OCI-LY3 (cell line): ENCODE results near the gene TMCO1.
"Not testable (repeated sequence)": the region's sequence is repeated elsewhere in the genome, so short reads cannot be mapped to it uniquely, and the experiment has no call there.

Experiments
- H2AFZ ChIP-seq: fragments of 200-600, 300-600 bp; shearing (Covaris generic); 2 replicates; pipeline ENCODE4 v1.6.0; 2014; ENCODE audit warnings: antibody characterized with exemption, low read depth, low read length
- H3K27ac ChIP-seq: fragments of 200-600, 300-600 bp; sonication (generic); 2 replicates; pipeline ENCODE4 v1.5.1; 2014; ENCODE audit warnings: mild to moderate bottlenecking, low read length, moderate library complexity, mixed read lengths
- H3K27me3 ChIP-seq: fragments of 200-600, 300-600 bp; sonication (generic); 2 replicates; pipeline ENCODE4 v1.6.1; 2014; ENCODE audit warnings: low read depth, low read length, mixed read lengths
- H3K36me3 ChIP-seq: fragments of 200-600, 300-600 bp; sonication (generic); replicated peaks from 2 replicates; pipeline ENCODE3; 2014; ENCODE audit warnings: low read depth, low read length, mixed read lengths
- H3K4me1 ChIP-seq: fragments of 300-600, 200-600 bp; sonication (generic); 2 replicates; pipeline ENCODE4 v1.6.1; 2014; ENCODE audit warnings: low read length, mixed read lengths
- H3K4me2 ChIP-seq: fragments of 200-600, 300-600 bp; sonication (generic); 2 replicates; pipeline ENCODE4 v1.6.1; 2014; ENCODE audit warnings: low read length, mixed read lengths
- H3K4me3 ChIP-seq: fragments of 300-600, 200-600 bp; sonication (generic); 2 replicates; pipeline ENCODE4 v1.5.1; 2014; ENCODE audit warnings: antibody characterized with exemption, mild to moderate bottlenecking, low read length, moderate library complexity
- H3K79me2 ChIP-seq: fragments of 300-600, 200-600 bp; shearing (Covaris generic); 2 replicates; pipeline ENCODE4 v1.6.1; 2014; ENCODE audit warnings: mild to moderate bottlenecking, low read length, mixed read lengths
- H3K9ac ChIP-seq: fragments of 300-600, 200-600 bp; shearing (Covaris generic); 2 replicates; pipeline ENCODE4 v1.6.0; 2014; ENCODE audit warnings: mild to moderate bottlenecking, low read length, moderate library complexity
- H3K9me3 ChIP-seq: fragments of 200-600, 300-600 bp; shearing (Covaris generic); 2 replicates; pipeline ENCODE4 v1.6.1; 2014; ENCODE audit warnings: low read length, mixed read lengths; ENCODE audit not compliant: insufficient read depth
- H4K20me1 ChIP-seq: fragments of 200-600, 300-600 bp; sonication (generic); 2 replicates; pipeline ENCODE4 v1.6.1; 2016; ENCODE audit warnings: low read length, mixed read lengths; ENCODE audit not compliant: insufficient read depth
- EZH2phosphoT487 ChIP-seq: fragments of 200-600 bp; shearing (Covaris generic); IDR thresholded peaks from 2 replicates; pipeline ENCODE4 v1.6.1; 2018; ENCODE audit warnings: antibody characterized with exemption, mixed run types, low read depth
- TF ChIP-seq, protein P1 (sequence below): fragments of 200-600, 300-600 bp; sonication (generic); IDR thresholded peaks from 2 replicates; pipeline ENCODE4 v1.5.1; 2014; ENCODE audit warnings: antibody characterized with exemption, low read length, low read depth

TMCO1 gene

DNA sequence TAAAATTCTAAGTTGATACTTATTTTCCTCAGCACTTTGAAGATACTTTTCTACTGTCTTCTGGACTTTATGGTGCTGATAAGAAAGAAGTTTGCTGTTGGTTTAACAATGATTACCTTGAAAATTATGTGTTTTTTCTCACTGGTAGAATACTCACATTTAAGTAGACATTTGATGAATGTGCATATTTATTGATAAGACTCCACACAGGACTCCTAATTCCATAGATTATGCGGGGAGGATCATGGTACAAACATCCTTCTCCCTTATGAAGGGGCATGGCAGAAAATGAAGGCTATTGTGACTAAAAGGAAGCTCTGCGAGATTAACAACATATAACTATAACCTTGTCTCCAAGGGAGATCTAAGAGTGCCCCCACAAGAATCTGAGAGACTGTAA is 41.8 kb downstream of the TMCO1 start:
- Histone ChIP-seq H3K27ac (no peak overlapping the region), H3K4me2 (no peak overlapping the region), H3K4me1 (no peaks in the 10 kb centered on the region), H3K27me3 (no peaks in the 10 kb centered on the region), H3K9me3 (no peaks in the 10 kb centered on the region), H4K20me1 (no peaks in the 10 kb centered on the region), H3K36me3 (peaks cover 8% of the 10 kb centered on the region), H3K9ac (no peak overlapping the region), H3K4me3 (no peak overlapping the region), H3K79me2 (no peaks in the 10 kb centered on the region), H2AFZ (no peak overlapping the region)
- no peak for TF ChIP-seq EZH2phosphoT487
- TF ChIP-seq, protein P1, sequence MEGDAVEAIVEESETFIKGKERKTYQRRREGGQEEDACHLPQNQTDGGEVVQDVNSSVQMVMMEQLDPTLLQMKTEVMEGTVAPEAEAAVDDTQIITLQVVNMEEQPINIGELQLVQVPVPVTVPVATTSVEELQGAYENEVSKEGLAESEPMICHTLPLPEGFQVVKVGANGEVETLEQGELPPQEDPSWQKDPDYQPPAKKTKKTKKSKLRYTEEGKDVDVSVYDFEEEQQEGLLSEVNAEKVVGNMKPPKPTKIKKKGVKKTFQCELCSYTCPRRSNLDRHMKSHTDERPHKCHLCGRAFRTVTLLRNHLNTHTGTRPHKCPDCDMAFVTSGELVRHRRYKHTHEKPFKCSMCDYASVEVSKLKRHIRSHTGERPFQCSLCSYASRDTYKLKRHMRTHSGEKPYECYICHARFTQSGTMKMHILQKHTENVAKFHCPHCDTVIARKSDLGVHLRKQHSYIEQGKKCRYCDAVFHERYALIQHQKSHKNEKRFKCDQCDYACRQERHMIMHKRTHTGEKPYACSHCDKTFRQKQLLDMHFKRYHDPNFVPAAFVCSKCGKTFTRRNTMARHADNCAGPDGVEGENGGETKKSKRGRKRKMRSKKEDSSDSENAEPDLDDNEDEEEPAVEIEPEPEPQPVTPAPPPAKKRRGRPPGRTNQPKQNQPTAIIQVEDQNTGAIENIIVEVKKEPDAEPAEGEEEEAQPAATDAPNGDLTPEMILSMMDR, result no peak

DNA sequence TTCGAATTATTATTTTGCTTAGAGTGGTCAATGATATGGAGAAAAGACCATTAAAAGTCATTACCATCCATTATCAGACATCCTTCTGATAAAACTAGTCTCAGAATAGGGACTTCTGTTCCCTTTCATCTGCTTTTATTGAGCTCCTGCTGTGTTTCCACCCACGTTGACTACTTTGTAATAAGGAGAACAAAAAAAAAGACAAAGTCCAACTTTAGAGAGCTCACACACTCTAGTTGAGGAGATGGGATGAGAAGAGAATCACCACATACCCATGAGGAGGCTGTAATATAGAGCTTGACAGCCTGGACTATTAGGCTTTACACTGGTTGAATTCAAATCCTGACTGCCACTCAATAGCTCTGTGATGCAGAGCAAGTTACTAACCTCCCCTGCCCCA is 42.5 kb downstream of the TMCO1 start:
- Histone ChIP-seq H3K27ac (no peak overlapping the region), H3K79me2 (no peaks in the 10 kb centered on the region), H3K9ac (no peak overlapping the region), H3K4me3 (no peak overlapping the region), H2AFZ (no peak overlapping the region), H3K36me3 (peaks cover 5% of the 10 kb centered on the region), H3K27me3 (no peaks in the 10 kb centered on the region), H3K4me1 (no peaks in the 10 kb centered on the region), H3K4me2 (no peak overlapping the region), H3K9me3 (no peaks in the 10 kb centered on the region), H4K20me1 (no peaks in the 10 kb centered on the region)
- no peak for TF ChIP-seq EZH2phosphoT487
- TF ChIP-seq, protein P1, result no peak

DNA sequence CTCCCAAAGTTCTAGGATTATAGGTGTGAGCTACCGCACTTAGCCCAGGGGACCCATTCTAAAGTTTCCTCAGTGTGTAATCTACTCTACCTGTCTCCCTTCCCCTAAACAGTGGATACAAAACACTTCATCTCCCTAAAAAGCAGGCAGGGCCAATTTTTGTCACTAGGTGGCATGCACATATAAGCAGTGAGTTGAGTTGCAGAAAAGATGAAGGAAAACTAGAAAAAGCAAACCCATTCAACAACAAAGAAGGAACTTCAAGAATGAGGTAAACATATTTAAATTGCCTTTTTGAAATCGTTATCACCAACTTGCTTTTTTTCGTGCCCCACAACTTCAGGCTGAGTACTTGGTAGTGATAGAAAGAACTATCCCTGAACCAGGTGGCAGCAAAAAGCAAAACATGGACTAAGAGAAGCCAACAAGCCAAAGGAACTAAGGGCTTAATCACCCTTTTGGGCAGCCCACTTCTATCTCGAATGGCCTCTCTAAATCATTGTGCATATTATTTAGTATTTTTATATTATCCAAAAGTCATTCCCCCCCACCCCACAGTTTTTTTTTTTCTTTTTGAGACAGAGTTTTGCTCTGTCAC is 50.7 kb downstream of the TMCO1 start:
- Histone ChIP-seq H2AFZ (no peak overlapping the region), H3K27ac (no peak overlapping the region), H3K36me3 (no peaks in the 10 kb centered on the region), H3K27me3 (no peaks in the 10 kb centered on the region), H4K20me1 (no peaks in the 10 kb centered on the region), H3K4me2 (no peak overlapping the region), H3K9me3 (no peaks in the 10 kb centered on the region), H3K9ac (no peak overlapping the region), H3K79me2 (no peaks in the 10 kb centered on the region), H3K4me3 (no peak overlapping the region), H3K4me1 (no peaks in the 10 kb centered on the region)
- TF ChIP-seq, protein P1, result peak; percentile 97
- no peak for TF ChIP-seq EZH2phosphoT487

DNA sequence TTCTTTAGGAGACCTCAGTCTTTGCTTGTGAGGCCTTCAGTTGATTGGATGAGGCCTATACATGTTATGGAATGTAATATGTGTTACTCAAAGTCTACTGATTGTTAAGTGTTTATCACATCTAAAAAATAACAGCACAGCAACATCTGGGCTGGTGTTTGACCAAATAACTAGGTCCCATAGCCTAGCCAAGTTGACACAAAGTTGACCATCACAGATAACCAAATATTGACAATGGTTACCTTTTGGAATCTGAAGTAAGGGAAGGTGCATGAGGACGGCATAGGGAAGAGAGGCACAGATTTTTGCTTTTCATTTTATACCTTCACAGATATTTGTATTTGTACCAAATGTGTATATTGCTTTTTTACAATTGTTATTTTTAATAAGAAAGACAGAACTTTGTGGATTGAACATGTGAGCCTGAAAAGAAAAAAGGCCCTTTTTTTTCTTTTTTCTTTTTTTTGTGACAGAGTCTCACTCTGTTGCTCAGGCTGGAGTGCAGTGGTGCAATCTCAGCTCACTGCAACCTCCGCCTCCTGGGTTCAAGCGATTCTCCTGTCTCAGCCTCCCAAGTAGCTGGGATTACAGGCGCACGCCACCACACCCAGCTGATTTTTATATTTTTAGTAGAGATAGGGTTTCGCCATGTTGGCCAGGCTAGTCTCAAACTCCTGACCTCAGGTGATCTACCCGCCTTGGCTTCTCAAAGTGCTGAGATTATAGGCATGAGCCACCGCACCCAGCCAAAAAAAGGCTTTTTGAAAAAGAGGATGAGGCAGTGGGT is 52.2 kb downstream of the TMCO1 start:
- not testable (repeated sequence) for H3K9ac ChIP-seq, H3K4me3 ChIP-seq, H3K4me1 ChIP-seq, H3K27ac ChIP-seq, H3K79me2 ChIP-seq, H3K4me2 ChIP-seq, H3K27me3 ChIP-seq, H2AFZ ChIP-seq, H3K9me3 ChIP-seq, H3K36me3 ChIP-seq, H4K20me1 ChIP-seq
